GM19043 (cell line): Measurements from ENCODE around the gene ZNF215.
"Not testable (repeated sequence)": the region's sequence is repeated elsewhere in the genome, so short reads cannot be mapped to it uniquely, and the experiment has no call there.

Source experiments
- ATAC-seq: cut with Tn5 transposase; IDR thresholded peaks from one replicate; pipeline ENCODE4 v1.9.1; 2021; ENCODE audit warnings: low read depth; ENCODE audit not compliant: unreplicated experiment

Gene ZNF215

GRCh38 chr11:6926208-6927029 lies at the start of gene ZNF215:
TSS of gene ZNF215 (plus strand) at chr11:6926426. CDS start at chr11:6932273, 5,847 bp downstream.
- ATAC-seq, result peak; percentile 57

- ATAC-seq, result no peak
These were observed 49.3 kb upstream of the ZNF215 start for GRCh38 chr11:6876914-6877313.

GRCh38 chr11:6882751-6883150 lies 43.5 kb upstream of the ZNF215 start:
- no peak for ATAC-seq

- not testable (repeated sequence) for ATAC-seq
These were observed 38.5 kb upstream of the ZNF215 start for GRCh38 chr11:6887711-6888110.

GRCh38 chr11:6888830-6889229 lies 37.4 kb upstream of the ZNF215 start:
- no peak for ATAC-seq

- ATAC-seq, result no peak
These were observed 36.4 kb upstream of the ZNF215 start for GRCh38 chr11:6889835-6890234.

- no peak for ATAC-seq
These were observed 33.8 kb upstream of the ZNF215 start, which contains the start of gene OR2D2 for GRCh38 chr11:6892400-6892799. TSS of gene OR2D2 (minus strand) at chr11:6892500. CDS start at chr11:6892500, 0 bp downstream.

- no peak for ATAC-seq
These were observed 32.1 kb upstream of the ZNF215 start for GRCh38 chr11:6894097-6894496.

- ATAC-seq, result peak; percentile 70
These were observed 31.2 kb upstream of the ZNF215 start for GRCh38 chr11:6895010-6895409.

GRCh38 chr11:6898911-6899310 lies 27.3 kb upstream of the ZNF215 start:
- no peak for ATAC-seq

GRCh38 chr11:6900327-6900999 lies 25.8 kb upstream of the ZNF215 start:
- no peak for ATAC-seq

- ATAC-seq, result not testable (repeated sequence)
These were observed 21.4 kb upstream of the ZNF215 start for GRCh38 chr11:6904804-6905203.

- ATAC-seq, result no peak
These were observed 14.8 kb upstream of the ZNF215 start for GRCh38 chr11:6911378-6911777.

GRCh38 chr11:6911948-6912347 lies 14.3 kb upstream of the ZNF215 start:
- ATAC-seq, result no peak

- no peak for ATAC-seq
These were observed 6.5 kb upstream of the ZNF215 start for GRCh38 chr11:6919698-6920097.

- ATAC-seq, result no peak
These were observed 5.5 kb upstream of the ZNF215 start, which contains the start of gene OR2D3 for GRCh38 chr11:6920702-6921101. TSS of gene OR2D3 (plus strand) at chr11:6921002. CDS start at chr11:6921002, 0 bp downstream.

GRCh38 chr11:6925007-6925577 lies 1.1 kb upstream of the ZNF215 start:
- ATAC-seq, result no peak

GRCh38 chr11:6925636-6926207 lies 504 bp upstream of the ZNF215 start:
- peak; percentile 9 for ATAC-seq

GRCh38 chr11:6927030-6927617 lies 898 bp downstream of the ZNF215 start:
- ATAC-seq, result peak; percentile 60

- ATAC-seq, result no peak
These were observed 2.7 kb downstream of the ZNF215 start for GRCh38 chr11:6928916-6929315.
